Measurements from ENCODE around the gene PDE1A. TPM values are rescaled to one million over a fixed set of nuclear protein-coding genes. Genes with fewer than 3 reads are reported as not detected.

The PDE1A gene
- total RNA-seq, 1 experiment from 2014 or later, result 0.11 TPM

DNA sequence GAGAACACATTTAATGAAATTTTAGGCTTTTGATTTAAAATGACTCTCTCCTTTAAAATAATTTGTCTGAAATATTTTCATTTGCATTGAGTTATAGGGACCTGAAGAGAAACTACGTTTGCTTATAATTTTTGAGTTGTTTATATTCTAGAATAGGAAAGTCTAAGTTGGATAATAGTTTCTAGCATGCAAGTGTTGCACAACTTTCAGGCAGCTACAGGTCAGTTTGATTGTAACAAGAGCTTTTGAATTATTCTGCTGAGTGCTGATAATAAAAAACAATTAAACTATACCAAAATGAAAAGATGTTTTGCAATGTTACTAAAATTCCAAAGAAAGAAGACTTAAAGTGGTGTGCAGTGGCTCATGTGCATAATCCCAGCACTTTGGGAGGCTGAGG lies 71.0 kb downstream of the PDE1A start:
- Histone ChIP-seq H3K4me1 (replicated peaks; ENCODE audit: insufficient read depth) (no peaks in the 10 kb centered on the region), H3K27ac (no peak overlapping the region), H4K20me1 (ENCODE audit: insufficient read depth) (no peaks in the 10 kb centered on the region), H3K79me2 (ENCODE audit: low read depth) (no peaks in the 10 kb centered on the region), H3K27me3 (ENCODE audit: insufficient read depth, low read depth) (no peaks in the 10 kb centered on the region), H3K4me3 (no peak overlapping the region), H3F3A (ENCODE audit: insufficient read depth, low read depth) (no peaks in the 10 kb centered on the region), H2AFZ (no peak overlapping the region), H3K9me2 (ENCODE audit: insufficient read depth) (no peaks in the 10 kb centered on the region), H3K36me3 (ENCODE audit: low read depth) (no peaks in the 10 kb centered on the region), H3K9me3 (ENCODE audit: insufficient read depth, low read depth) (no peaks in the 10 kb centered on the region), H3K4me2 (no peak overlapping the region)
- TF ChIP-seq, protein P1, sequence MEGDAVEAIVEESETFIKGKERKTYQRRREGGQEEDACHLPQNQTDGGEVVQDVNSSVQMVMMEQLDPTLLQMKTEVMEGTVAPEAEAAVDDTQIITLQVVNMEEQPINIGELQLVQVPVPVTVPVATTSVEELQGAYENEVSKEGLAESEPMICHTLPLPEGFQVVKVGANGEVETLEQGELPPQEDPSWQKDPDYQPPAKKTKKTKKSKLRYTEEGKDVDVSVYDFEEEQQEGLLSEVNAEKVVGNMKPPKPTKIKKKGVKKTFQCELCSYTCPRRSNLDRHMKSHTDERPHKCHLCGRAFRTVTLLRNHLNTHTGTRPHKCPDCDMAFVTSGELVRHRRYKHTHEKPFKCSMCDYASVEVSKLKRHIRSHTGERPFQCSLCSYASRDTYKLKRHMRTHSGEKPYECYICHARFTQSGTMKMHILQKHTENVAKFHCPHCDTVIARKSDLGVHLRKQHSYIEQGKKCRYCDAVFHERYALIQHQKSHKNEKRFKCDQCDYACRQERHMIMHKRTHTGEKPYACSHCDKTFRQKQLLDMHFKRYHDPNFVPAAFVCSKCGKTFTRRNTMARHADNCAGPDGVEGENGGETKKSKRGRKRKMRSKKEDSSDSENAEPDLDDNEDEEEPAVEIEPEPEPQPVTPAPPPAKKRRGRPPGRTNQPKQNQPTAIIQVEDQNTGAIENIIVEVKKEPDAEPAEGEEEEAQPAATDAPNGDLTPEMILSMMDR (conservative IDR thresholded peaks at IDR 0.05), result no peak
- TF ChIP-seq EZH2 (IDR thresholded peaks at IDR 0.05; ENCODE audit: low read depth), result no peak
- ChIA-PET POLR2A (ENCODE audit: unreplicated experiment) (no interaction called here), CTCF (no interaction called here)
- intact Hi-C loops (cut with micrococcal nuclease; ENCODE audit: unreplicated experiment), result no loop called here
- DNase-seq, result no peak
- no TSS peak for BruUV-seq (replicated peaks)

DNA sequence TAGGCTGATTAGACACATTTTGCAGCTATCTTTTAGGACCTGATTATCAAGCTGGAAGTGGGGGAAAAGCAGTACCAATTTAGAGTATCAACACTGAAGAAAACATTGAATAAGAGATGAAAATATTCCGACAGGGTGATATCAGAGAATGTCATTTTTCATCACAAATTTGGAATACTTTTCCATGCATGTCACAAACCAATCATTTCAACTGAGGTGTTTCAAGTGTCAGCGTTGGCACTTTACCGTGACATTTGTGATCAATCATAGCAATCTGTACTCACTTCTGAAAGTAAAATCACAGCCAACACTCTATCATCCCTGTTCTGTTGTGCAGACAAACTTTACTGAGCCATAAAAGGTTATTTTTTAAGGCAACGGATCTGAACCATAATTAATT lies 75.4 kb downstream of the PDE1A start:
- H3K27ac ChIP-seq, result no peak overlapping the region
- H3K79me2 ChIP-seq (ENCODE audit: low read depth), result no peaks in the 10 kb centered on the region
- no peaks in the 10 kb centered on the region for H3K9me3 ChIP-seq (ENCODE audit: insufficient read depth, low read depth)
- intact Hi-C loops (cut with micrococcal nuclease; ENCODE audit: unreplicated experiment), result no loop called here
- TF ChIP-seq EZH2 (IDR thresholded peaks at IDR 0.05; ENCODE audit: low read depth), result no peak
- TF ChIP-seq, protein P1 (conservative IDR thresholded peaks at IDR 0.05), result no peak
- H4K20me1 ChIP-seq (ENCODE audit: insufficient read depth), result no peaks in the 10 kb centered on the region
- DNase-seq, result no peak
- no peaks in the 10 kb centered on the region for H3K27me3 ChIP-seq (ENCODE audit: insufficient read depth, low read depth)
- no peaks in the 10 kb centered on the region for H3K36me3 ChIP-seq (ENCODE audit: low read depth)
- H2AFZ ChIP-seq, result no peak overlapping the region
- no peaks in the 10 kb centered on the region for H3F3A ChIP-seq (ENCODE audit: insufficient read depth, low read depth)
- no peak overlapping the region for H3K4me3 ChIP-seq
- no peaks in the 10 kb centered on the region for H3K9me2 ChIP-seq (ENCODE audit: insufficient read depth)
- H3K4me2 ChIP-seq, result no peak overlapping the region
- no peaks in the 10 kb centered on the region for H3K4me1 ChIP-seq (replicated peaks; ENCODE audit: insufficient read depth)
- CTCF ChIA-PET, result no interaction called here
- no TSS peak for BruUV-seq (replicated peaks)
- POLR2A ChIA-PET (ENCODE audit: unreplicated experiment), result no interaction called here

DNA sequence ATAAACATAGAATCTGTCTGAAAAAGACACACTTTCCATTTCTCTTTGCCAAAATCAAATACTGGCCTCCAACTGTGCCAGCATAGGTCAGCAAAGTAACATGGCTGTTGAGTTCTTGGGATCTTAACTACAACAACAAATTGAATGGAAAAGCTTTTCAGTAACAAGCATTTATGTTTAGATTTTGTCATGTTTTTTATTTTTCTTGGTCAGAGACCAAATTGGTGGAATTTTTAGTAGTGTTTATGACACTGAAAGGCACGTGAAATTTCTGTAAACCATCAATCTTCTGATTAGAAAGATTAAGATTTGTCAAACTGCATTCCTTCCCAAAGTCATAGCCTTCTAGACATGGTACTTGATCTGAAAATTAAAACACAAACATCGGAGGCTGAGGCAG lies 77.6 kb downstream of the PDE1A start:
- intact Hi-C loops (cut with micrococcal nuclease; ENCODE audit: unreplicated experiment), result no loop called here
- CTCF ChIA-PET, result no interaction called here
- Histone ChIP-seq H4K20me1 (ENCODE audit: insufficient read depth) (no peaks in the 10 kb centered on the region), H3K27ac (no peak overlapping the region), H3K4me3 (no peak overlapping the region), H3K9me3 (ENCODE audit: insufficient read depth, low read depth) (no peaks in the 10 kb centered on the region), H3K36me3 (ENCODE audit: low read depth) (no peaks in the 10 kb centered on the region), H3F3A (ENCODE audit: insufficient read depth, low read depth) (no peaks in the 10 kb centered on the region), H2AFZ (no peak overlapping the region), H3K9me2 (ENCODE audit: insufficient read depth) (no peaks in the 10 kb centered on the region), H3K79me2 (ENCODE audit: low read depth) (no peaks in the 10 kb centered on the region), H3K4me2 (no peak overlapping the region), H3K4me1 (replicated peaks; ENCODE audit: insufficient read depth) (no peaks in the 10 kb centered on the region), H3K27me3 (ENCODE audit: insufficient read depth, low read depth) (no peaks in the 10 kb centered on the region)
- TF ChIP-seq, protein P1 (conservative IDR thresholded peaks at IDR 0.05), result no peak
- TF ChIP-seq EZH2 (IDR thresholded peaks at IDR 0.05; ENCODE audit: low read depth), result no peak
- no TSS peak for BruUV-seq (replicated peaks)
- DNase-seq, result no peak
- POLR2A ChIA-PET (ENCODE audit: unreplicated experiment), result no interaction called here
